Ishikawa (cell line): ENCODE data around the gene BANP.

Experiments
- CEBPB ChIP-seq: IDR thresholded peaks from 2 replicates; pipeline ENCODE4 v1.6.1; 2012
- CREB1 ChIP-seq: IDR thresholded peaks from 2 replicates; pipeline ENCODE4 v1.6.1; 2012; ENCODE audit warnings: low read depth
- EGR1 ChIP-seq: IDR thresholded peaks from 2 replicates; pipeline ENCODE4 v1.6.1; 2012
- EP300 ChIP-seq: IDR thresholded peaks from 2 replicates; pipeline ENCODE4 v1.6.1; 2012; ENCODE audit warnings: borderline replicate concordance
- FOXM1 ChIP-seq: IDR thresholded peaks from 2 replicates; pipeline ENCODE4 v1.6.1; 2012; ENCODE audit warnings: low read depth, borderline replicate concordance
- MAX ChIP-seq: IDR thresholded peaks from 2 replicates; pipeline ENCODE4 v1.6.1; 2012
- NFIC ChIP-seq: IDR thresholded peaks from 2 replicates; pipeline ENCODE4 v1.6.1; 2012
- RAD21 ChIP-seq: IDR thresholded peaks from 2 replicates; pipeline ENCODE4 v1.6.1; 2012; ENCODE audit warnings: low read depth
- REST ChIP-seq: IDR thresholded peaks from 2 replicates; pipeline ENCODE4 v1.6.1; 2012; ENCODE audit warnings: low read depth, mild to moderate bottlenecking
- TAF1 ChIP-seq: IDR thresholded peaks from 2 replicates; pipeline ENCODE4 v1.6.1; 2012; ENCODE audit warnings: low read depth, mild to moderate bottlenecking
- TCF12 ChIP-seq: IDR thresholded peaks from 2 replicates; pipeline ENCODE4 v1.6.1; 2012; ENCODE audit warnings: low read depth
- TEAD4 ChIP-seq: IDR thresholded peaks from 2 replicates; pipeline ENCODE4 v1.6.1; 2012
- YY1 ChIP-seq: IDR thresholded peaks from 2 replicates; pipeline ENCODE4 v1.6.1; 2012; ENCODE audit warnings: low read depth
- ZBTB7A ChIP-seq: IDR thresholded peaks from 2 replicates; pipeline ENCODE4 v1.6.1; 2012; ENCODE audit warnings: low read depth
- TF ChIP-seq, protein P1 (sequence below): IDR thresholded peaks from 2 replicates; pipeline ENCODE4 v1.6.1; 2012

The BANP gene

DNA sequence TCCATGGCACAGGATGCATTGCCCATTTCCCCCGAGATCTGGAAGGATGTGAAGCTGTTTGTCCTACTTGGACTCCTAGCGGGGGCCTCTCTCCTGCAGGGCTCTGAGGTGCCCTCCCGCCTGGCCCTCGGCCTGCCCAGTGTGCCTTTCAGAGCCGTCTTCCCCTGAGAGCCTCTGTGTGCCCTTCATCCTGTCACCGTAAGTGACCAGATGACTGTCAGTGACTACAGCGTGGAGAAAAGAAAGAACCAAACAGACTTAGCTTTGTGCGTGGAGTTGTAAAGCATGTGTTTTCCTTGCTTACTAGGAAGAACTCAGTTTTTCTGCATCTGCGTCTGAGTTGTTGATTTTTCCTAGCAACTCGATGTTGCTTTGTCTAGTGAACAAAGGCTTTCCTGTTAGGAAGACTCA, 56.1 kb downstream of the BANP start:
- no peak for TF ChIP-seq EP300
- TF ChIP-seq YY1, result no peak
- TF ChIP-seq REST, result no peak
- no peak for TF ChIP-seq TEAD4
- no peak for TF ChIP-seq TCF12
- TF ChIP-seq ZBTB7A, result no peak
- TF ChIP-seq CEBPB, result no peak
- TF ChIP-seq FOXM1, result no peak
- no peak for TF ChIP-seq RAD21
- no peak for TF ChIP-seq EGR1
- TF ChIP-seq, protein P1, sequence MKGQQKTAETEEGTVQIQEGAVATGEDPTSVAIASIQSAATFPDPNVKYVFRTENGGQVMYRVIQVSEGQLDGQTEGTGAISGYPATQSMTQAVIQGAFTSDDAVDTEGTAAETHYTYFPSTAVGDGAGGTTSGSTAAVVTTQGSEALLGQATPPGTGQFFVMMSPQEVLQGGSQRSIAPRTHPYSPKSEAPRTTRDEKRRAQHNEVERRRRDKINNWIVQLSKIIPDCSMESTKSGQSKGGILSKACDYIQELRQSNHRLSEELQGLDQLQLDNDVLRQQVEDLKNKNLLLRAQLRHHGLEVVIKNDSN, result no peak
- no peak for TF ChIP-seq TAF1
- TF ChIP-seq NFIC, result no peak

DNA sequence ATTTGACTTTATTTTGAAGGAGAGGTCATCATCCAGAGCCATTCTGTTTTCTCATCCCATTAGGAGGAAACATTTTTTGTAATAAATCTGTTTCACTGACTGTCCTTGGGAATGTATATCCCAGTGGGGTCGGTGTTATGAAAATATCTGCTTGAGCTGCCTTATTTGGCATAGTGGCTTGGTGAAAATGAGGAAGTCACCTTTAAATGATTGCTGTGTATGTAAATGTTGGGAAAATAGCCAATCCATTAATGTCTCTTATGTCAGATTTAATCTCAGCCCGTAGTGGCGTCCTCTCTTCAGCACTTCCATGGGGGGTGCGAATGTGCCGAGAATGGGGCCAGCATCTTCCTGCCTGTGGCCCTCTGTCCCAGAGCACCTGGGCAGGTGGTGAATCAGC, 57.6 kb downstream of the BANP start:
- TF ChIP-seq RAD21 (no peak), EP300 (no peak)

GRCh38 chr16:88009563-88010342, 58.5 kb downstream of the BANP start:
- TF ChIP-seq TCF12, result no peak
- no peak for TF ChIP-seq REST
- no peak for TF ChIP-seq NFIC
- no peak for TF ChIP-seq ZBTB7A
- no peak for TF ChIP-seq CEBPB
- no peak for TF ChIP-seq EP300
- TF ChIP-seq TEAD4, result no peak
- TF ChIP-seq FOXM1, result no peak
- TF ChIP-seq EGR1, result no peak
- TF ChIP-seq TAF1, result no peak
- TF ChIP-seq CREB1, result no peak
- no peak for TF ChIP-seq MAX
- TF ChIP-seq RAD21, result no peak
- TF ChIP-seq, protein P1, result no peak
- TF ChIP-seq YY1, result no peak

DNA sequence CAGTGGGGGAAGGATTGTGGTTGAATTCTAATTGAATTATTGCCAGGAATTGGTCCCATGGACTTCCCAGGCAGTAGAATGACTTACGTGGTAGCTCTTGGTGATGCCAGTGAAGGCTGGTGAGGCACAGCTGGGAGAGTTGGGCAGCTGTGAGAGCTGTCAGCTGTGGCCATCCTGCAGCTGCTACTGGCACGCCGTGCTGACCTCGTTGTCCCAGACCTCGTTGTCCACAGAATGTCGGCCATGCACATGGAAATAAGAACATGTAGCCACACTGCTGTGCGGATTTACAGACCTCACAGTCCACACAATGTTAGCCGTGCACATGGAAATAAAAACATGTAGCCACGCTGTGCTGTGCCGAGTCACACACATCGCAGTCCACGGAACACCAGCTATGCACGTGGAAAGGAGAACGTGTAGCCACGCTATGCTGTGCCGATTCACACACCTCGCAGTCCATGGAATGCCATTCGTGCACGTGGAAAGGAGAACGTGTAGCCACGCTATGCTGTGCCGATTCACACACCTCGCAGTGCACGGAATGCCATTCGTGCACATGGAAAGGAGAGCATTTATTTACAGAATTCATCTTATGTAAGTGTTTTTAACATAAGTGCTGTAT, 59.2 kb downstream of the BANP start:
- TF ChIP-seq CREB1 (no peak), FOXM1 (no peak), CEBPB (no peak)

DNA sequence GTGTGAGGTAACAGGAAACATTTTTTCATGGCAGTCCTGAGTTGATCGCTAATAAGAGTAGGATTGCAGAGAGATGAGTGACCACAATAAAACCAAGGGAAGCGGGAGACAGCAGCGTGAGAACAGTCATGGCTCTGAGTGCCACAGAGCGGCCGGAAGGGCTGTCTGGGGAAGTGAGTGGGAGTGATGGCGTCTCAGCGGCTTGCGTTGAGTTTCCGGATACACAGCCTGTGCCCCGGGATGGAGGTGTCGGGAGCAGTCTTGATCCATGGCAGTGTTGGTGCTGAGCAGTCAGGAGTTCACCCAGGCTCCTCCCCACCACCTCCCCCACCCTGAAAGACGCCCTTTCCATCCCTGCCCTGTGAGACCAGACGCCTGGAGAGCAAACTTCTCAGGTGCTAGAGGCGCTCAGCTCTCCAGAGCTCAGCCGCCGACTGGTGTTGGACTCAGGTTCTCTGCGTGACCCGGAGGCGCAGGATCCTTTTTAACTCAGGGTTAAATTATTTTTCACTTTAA, 59.8 kb downstream of the BANP start:
- TF ChIP-seq NFIC (no peak), EGR1 (no peak), EP300 (no peak), CEBPB (no peak), TEAD4 (no peak)

DNA sequence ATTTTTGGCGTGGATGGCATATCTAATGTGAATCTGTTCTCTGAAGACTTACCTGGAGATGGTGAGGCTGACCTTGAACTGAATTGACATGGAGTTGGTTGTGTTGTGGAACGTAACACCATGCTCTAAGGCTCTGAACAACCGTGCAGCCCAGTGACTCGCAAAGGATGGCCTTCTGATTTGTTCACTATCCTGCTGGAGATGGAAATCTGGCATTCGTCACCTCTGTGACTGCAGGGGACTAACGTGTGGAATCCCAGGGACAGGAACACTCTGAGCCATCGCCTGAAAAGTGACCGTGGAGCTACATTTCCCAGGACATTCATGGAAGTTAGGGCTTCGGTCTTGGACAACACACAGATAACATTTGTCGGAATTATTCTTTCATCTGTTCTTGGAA, 61.1 kb downstream of the BANP start:
- no peak for TF ChIP-seq REST
